Liver (tissue), 9 donors: ENCODE measurements around the gene VEZF1. TPM values are rescaled to one million over a fixed set of nuclear protein-coding genes. Genes with fewer than 3 reads are reported as not detected.
A peak's percentile ranks its signal among the peaks of the same experiment; 100 is the strongest.

Source experiments
- DNase-seq: peaks from one replicate; pipeline ENCODE4 v3.0.0-alpha.2; 2017; ENCODE audit warnings: low spot score
- H3K27ac ChIP-seq, 2 donors: one replicate each; pipeline ENCODE4 v1.7.0; 2013; ENCODE audit warnings: inconsistent platforms in 2 of 2, low read length in 2 of 2, control low read depth in 1 of 2, low read depth in 1 of 2, mild to moderate bottlenecking in 1 of 2
- H3K27me3 ChIP-seq, 4 donors: one replicate each; pipeline versions ENCODE4 v1.6.1 to v1.7.0; 2013; ENCODE audit warnings: low read length in 3 of 4, inconsistent platforms in 1 of 4, mild to moderate bottlenecking in 1 of 4, moderate library complexity in 1 of 4; ENCODE audit not compliant: control insufficient read depth in 4 of 4, insufficient read depth in 4 of 4
- H3K36me3 ChIP-seq, 4 donors: one replicate each; pipeline versions ENCODE4 v1.6.1 to v1.7.0; 2013; ENCODE audit warnings: low read length in 3 of 4, mild to moderate bottlenecking in 3 of 4, low read depth in 1 of 4, moderate library complexity in 1 of 4; ENCODE audit not compliant: control insufficient read depth in 4 of 4, insufficient read depth in 3 of 4
- H3K4me1 ChIP-seq, 4 donors: one replicate each; pipeline versions ENCODE4 v1.6.1 to v1.7.0; 2013; ENCODE audit warnings: low read length in 3 of 4, mild to moderate bottlenecking in 3 of 4, moderate library complexity in 1 of 4; ENCODE audit not compliant: control insufficient read depth in 4 of 4, insufficient read depth in 4 of 4
- H3K4me3 ChIP-seq, 3 donors: one replicate each; pipeline versions ENCODE4 v1.6.1 to v1.7.0; 2013; ENCODE audit warnings: low read length in 3 of 3, control low read depth in 1 of 3, low read depth in 1 of 3, mild to moderate bottlenecking in 1 of 3
- H3K9ac ChIP-seq, 2 donors: one replicate each; pipeline ENCODE4 v1.7.0; 2013; ENCODE audit warnings: low read length in 2 of 2, mild to moderate bottlenecking in 2 of 2, moderate library complexity in 2 of 2, control low read depth in 1 of 2, low read depth in 1 of 2
- H3K9me3 ChIP-seq, 4 donors: one replicate each; pipeline versions ENCODE4 v1.6.1 to v1.7.0; 2013; ENCODE audit warnings: low read length in 3 of 4; ENCODE audit not compliant: control insufficient read depth in 4 of 4
- CTCF ChIP-seq: fragments of 150-350 bp; IDR thresholded peaks from 2 replicates; pipeline ENCODE4 v1.5.1; 2017; ENCODE audit warnings: improper control_type of control experiment, low read depth, low read length; ENCODE audit not compliant: missing input control
- EGR1 ChIP-seq, 2 donors: IDR thresholded peaks; 2 replicates each; pipeline ENCODE4 v1.6.1; 2016 to 2018; ENCODE audit warnings: antibody characterized with exemption in 2 of 2, low read depth in 2 of 2
- FOXA1 ChIP-seq: IDR thresholded peaks from 2 replicates; pipeline ENCODE4 v1.6.1; 2016; ENCODE audit warnings: antibody characterized with exemption
- FOXA2 ChIP-seq: IDR thresholded peaks from 2 replicates; pipeline ENCODE4 v1.6.1; 2016; ENCODE audit warnings: antibody characterized with exemption
- GABPA ChIP-seq, 2 donors: IDR thresholded peaks in 1 of 2; conservative IDR thresholded peaks in 1 of 2; 2 replicates each; pipeline ENCODE4 v1.6.1; 2016; ENCODE audit warnings: antibody characterized with exemption in 2 of 2, mild to moderate bottlenecking in 1 of 2, moderate library complexity in 1 of 2
- HNF4A ChIP-seq, 2 donors: conservative IDR thresholded peaks; 2 replicates each; pipeline ENCODE4 v1.6.1; 2016; ENCODE audit warnings: antibody characterized with exemption in 2 of 2, mild to moderate bottlenecking in 2 of 2
- HNF4G ChIP-seq: IDR thresholded peaks from 2 replicates; pipeline ENCODE4 v1.6.1; 2016; ENCODE audit warnings: antibody characterized with exemption
- JUND ChIP-seq, 2 donors: IDR thresholded peaks; 2 replicates each; pipeline ENCODE4 v1.6.1; 2016; ENCODE audit warnings: antibody characterized with exemption in 2 of 2
- MAX ChIP-seq: IDR thresholded peaks from 2 replicates; pipeline ENCODE4 v1.6.1; 2016; ENCODE audit warnings: antibody characterized with exemption
- NR2F2 ChIP-seq: IDR thresholded peaks from 2 replicates; pipeline ENCODE4 v1.6.1; 2016; ENCODE audit warnings: antibody characterized with exemption
- RAD21 ChIP-seq, 2 donors: IDR thresholded peaks; 2 replicates each; pipeline ENCODE4 v1.6.1; 2016; ENCODE audit warnings: antibody characterized with exemption in 2 of 2, mild to moderate bottlenecking in 2 of 2
- REST ChIP-seq: IDR thresholded peaks from 2 replicates; pipeline ENCODE4 v1.6.1; 2016; ENCODE audit warnings: antibody characterized with exemption, mild to moderate bottlenecking
- RXRA ChIP-seq, 2 donors: IDR thresholded peaks; 2 replicates each; pipeline ENCODE4 v1.6.1; 2017 to 2018; ENCODE audit warnings: antibody characterized with exemption in 2 of 2, mild to moderate bottlenecking in 1 of 2
- SP1 ChIP-seq: IDR thresholded peaks from 2 replicates; pipeline ENCODE4 v1.6.1; 2018; ENCODE audit warnings: antibody characterized with exemption, mild to moderate bottlenecking
- TAF1 ChIP-seq: conservative IDR thresholded peaks from 2 replicates; pipeline ENCODE4 v1.6.1; 2016; ENCODE audit warnings: antibody characterized with exemption, mild to moderate bottlenecking
- YY1 ChIP-seq: IDR thresholded peaks from 2 replicates; pipeline ENCODE4 v1.6.1; 2016; ENCODE audit warnings: antibody characterized with exemption, mild to moderate bottlenecking
- ZBTB33 ChIP-seq: IDR thresholded peaks from 2 replicates; pipeline ENCODE4 v1.6.1; 2016; ENCODE audit warnings: antibody characterized with exemption
- WGBS: extraction: QIAGEN DNeasy Blood & Tissue Kit; methylation state at CpG from one replicate; pipeline ENCODE4 v1.1.7; 2013; 5-methylcytosine and 5-hydroxymethylcytosine counted together
- polyA plus RNA-seq, 2 donors: library from polyadenylated mRNA; stranded (reverse) in 1 of 2; unstranded in 1 of 2; fragments of 200-250 nt in 1 of 2; fragments of >200 nt in 1 of 2; fragmentation: Nextera tagmentation in 1 of 2; extraction: Ambion mirVana in 1 of 2; gene quantifications; one replicate each; pipeline versions ENCODE4 v1.2.1 to v1.2.3, GENCODE V29; 2013 to 2015
- total RNA-seq, 2 donors: library from RNA; depleted of rRNA; stranded (reverse); fragments of >200 nt; gene quantifications; one replicate each; pipeline ENCODE4 v1.2.3, GENCODE V29; 2014
- donor health status: healthy.
- donor health status: healthy.
- donor health status: healthy.
- donor health status: healthy.
- donor health status: healthy.

VEZF1 gene
- total and polyA plus RNA-seq, 4 donors: 7.9 to 26.2 (median 11.4) TPM

GRCh38 chr17:57948169-57948554 lies 39.9 kb downstream of the VEZF1 start:
- Histone ChIP-seq H3K4me1 (peaks cover 0 to 19% (median 12%) of the 10 kb centered on the region in 4 donors), H3K27me3 (no peaks in the 10 kb centered on the region), H3K9ac (no peak overlapping the region), H3K36me3 (no peaks in the 10 kb centered on the region), H3K9me3 (no peaks in the 10 kb centered on the region), H3K27ac (peak overlapping the region in 1 of 2 donors; percentile 0), H3K4me3 (no peak overlapping the region)
- no peak for TF ChIP-seq NR2F2
- TF ChIP-seq TAF1: no peak
- no peak for TF ChIP-seq REST
- TF ChIP-seq EGR1 (IDR thresholded peaks at IDR 0.05; ENCODE audit: low read depth in 2 of 2): no peak
- TF ChIP-seq FOXA1: no peak
- no peak for TF ChIP-seq HNF4G
- no peak for TF ChIP-seq RAD21 (IDR thresholded peaks at IDR 0.05)
- TF ChIP-seq GABPA (IDR thresholded peaks at IDR 0.05 in 1 of 2, conservative IDR thresholded peaks at IDR 0.05 in 1 of 2): no peak
- no peak for TF ChIP-seq ZBTB33
- no peak for TF ChIP-seq MAX
- no peak for TF ChIP-seq CTCF
- TF ChIP-seq FOXA2: no peak
- DNase-seq: no peak
- WGBS: 93% methylated on average over 5 of the region's 5 CpGs

- peak overlapping the region; percentile 67 to 72 for H3K27ac ChIP-seq
- H3K4me3 ChIP-seq: peak overlapping the region in 2 of 3 donors; percentile 39 to 54
- H3K27me3 ChIP-seq: no peaks in the 10 kb centered on the region
- peak overlapping the region in 1 of 2 donors; percentile 7 for H3K9ac ChIP-seq
- WGBS: 82% methylated on average over 9 of the region's 9 CpGs
- no peaks in the 10 kb centered on the region for H3K36me3 ChIP-seq
- no peak for DNase-seq
- H3K4me1 ChIP-seq: peaks cover 0 to 15% (median 8%) of the 10 kb centered on the region in 4 donors
- H3K9me3 ChIP-seq: no peaks in the 10 kb centered on the region
- no peak for TF ChIP-seq ZBTB33
- TF ChIP-seq HNF4A (conservative IDR thresholded peaks at IDR 0.05): no peak
- no peak for TF ChIP-seq CTCF
- TF ChIP-seq SP1: no peak
- no peak for TF ChIP-seq NR2F2
- no peak for TF ChIP-seq YY1
- TF ChIP-seq HNF4G: no peak
- no peak for TF ChIP-seq RXRA (IDR thresholded peaks at IDR 0.05)
- no peak for TF ChIP-seq JUND (IDR thresholded peaks at IDR 0.05)
- no peak for TF ChIP-seq REST
- no peak for TF ChIP-seq TAF1
These were observed 40.7 kb downstream of the VEZF1 start for GRCh38 chr17:57947369-57947768.
